ENCODE data around the gene CD302. TPM values are rescaled to one million over a fixed set of nuclear protein-coding genes. Genes with fewer than 3 reads are reported as not detected.
A peak's percentile ranks its signal among the peaks of the same experiment; 100 is the strongest.
"Not testable (repeated sequence)": the region's sequence is repeated elsewhere in the genome, so short reads cannot be mapped to it uniquely, and the experiment has no call there.

Gene CD302
- total RNA-seq: 18.1 TPM
- 10 to 100 TPM; 10.8 to 19.2 (median 14.2) TPM for polyA plus RNA-seq (ENCODE audit: insufficient read depth in 1 of 8, insufficient read length in 8 of 8, low replicate concordance in 1 of 8)
- long read RNA-seq, donor 1, partial matches to known transcripts: 0 of 4 reads
- long read RNA-seq, donor 1, other reads (novel, unspliced or antisense): 0 of 4 reads
- long read RNA-seq, donor 2, partial matches to known transcripts: 0 of 2 reads
- long read RNA-seq, donor 2, other reads (novel, unspliced or antisense): 0 of 2 reads
- long read RNA-seq, donor 3, transcript CD302-201 (6 exons, 3,741 nt): major isoform, 7 of 8 reads
- long read RNA-seq, donor 3, partial matches to known transcripts: 0 of 8 reads
- long read RNA-seq, donor 3, other reads (novel, unspliced or antisense): 0 of 8 reads
- long read RNA-seq, donor 4, transcript CD302-201 (6 exons, 3,741 nt): major isoform, 6 of 7 reads
- long read RNA-seq, donor 4, partial matches to known transcripts: 0 of 7 reads
- long read RNA-seq, donor 4, other reads (novel, unspliced or antisense): 0 of 7 reads
- long read RNA-seq, donor 5, transcript CD302-201 (6 exons, 3,741 nt): major isoform, 20 of 25 reads
- long read RNA-seq, donor 5, partial matches to known transcripts: 0 of 25 reads
- long read RNA-seq, donor 5, other reads (novel, unspliced or antisense): 0 of 25 reads
- long read RNA-seq, donor 6, transcript CD302-201 (6 exons, 3,741 nt): major isoform, 18 of 18 reads
- long read RNA-seq, donor 6, partial matches to known transcripts: 0 of 18 reads
- long read RNA-seq, donor 6, other reads (novel, unspliced or antisense): 0 of 18 reads
- long read RNA-seq, donor 7, transcript CD302-201 (6 exons, 3,741 nt): major isoform, 11 of 13 reads
- long read RNA-seq, donor 7, partial matches to known transcripts: 0 of 13 reads
- long read RNA-seq, donor 7, other reads (novel, unspliced or antisense): 0 of 13 reads
- long read RNA-seq, donor 8, transcript CD302-201 (6 exons, 3,741 nt): major isoform, 7 of 8 reads
- long read RNA-seq, donor 8, partial matches to known transcripts: 0 of 8 reads
- long read RNA-seq, donor 8, other reads (novel, unspliced or antisense): 0 of 8 reads
- long read RNA-seq, donor 9, partial matches to known transcripts: 0 of 4 reads
- long read RNA-seq, donor 9, other reads (novel, unspliced or antisense): 0 of 4 reads
- long read RNA-seq, donor 10, transcript CD302-201 (6 exons, 3,741 nt): major isoform, 8 of 11 reads
- long read RNA-seq, donor 10, partial matches to known transcripts: 0 of 11 reads
- long read RNA-seq, donor 10, other reads (novel, unspliced or antisense): 0 of 11 reads
- long read RNA-seq, donor 11, transcript CD302-201 (6 exons, 3,741 nt): major isoform, 6 of 7 reads
- long read RNA-seq, donor 11, partial matches to known transcripts: 0 of 7 reads
- long read RNA-seq, donor 11, other reads (novel, unspliced or antisense): 0 of 7 reads

DNA sequence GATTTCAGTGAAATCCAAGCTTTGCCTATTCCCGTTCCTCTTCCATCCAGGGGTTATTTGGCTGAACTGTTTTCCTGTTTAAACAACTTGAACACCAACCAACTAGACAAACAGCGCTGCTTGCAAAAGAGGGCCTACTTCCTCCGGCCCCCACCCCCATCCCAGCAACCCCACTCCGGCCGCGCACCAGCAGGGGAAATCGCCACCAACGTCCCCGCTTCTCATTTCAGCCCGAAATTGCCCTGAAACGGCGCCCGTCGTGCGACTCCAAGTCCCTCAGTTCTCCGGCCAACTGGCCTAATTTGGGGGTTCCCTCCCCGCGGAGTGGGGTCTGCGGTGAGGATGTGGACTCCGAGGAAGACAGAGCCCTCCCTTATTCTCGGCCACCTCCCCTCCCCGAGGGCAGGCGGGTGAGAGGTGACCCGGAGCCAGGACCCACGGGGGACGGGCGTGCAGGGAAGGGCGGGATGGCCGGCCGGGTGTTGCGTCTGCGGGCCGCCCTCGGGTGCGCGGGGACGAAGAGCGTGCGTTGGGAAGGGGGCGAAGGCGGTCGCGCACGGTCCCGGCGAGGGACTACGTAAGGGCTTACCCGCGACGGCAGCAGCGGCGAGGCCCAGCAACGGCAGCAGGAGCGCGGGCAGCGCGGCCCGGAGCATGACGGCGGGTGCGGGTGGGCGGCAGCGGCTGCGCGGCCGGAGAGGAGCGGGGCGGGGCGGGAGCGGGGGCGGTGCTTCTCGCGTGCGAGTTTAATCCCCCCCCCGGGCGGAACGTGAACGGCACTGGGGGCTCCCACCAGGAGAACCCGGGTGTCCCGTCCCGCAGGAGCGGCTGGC lies at the start of gene CD302:
Gene CD302, minus strand, starts transcription at position 666 of the 833 bp plus-strand sequence. Its CDS starts 10 bp downstream, at position 656.
- Histone ChIP-seq H3K36me3 (ENCODE audit: control insufficient read depth, insufficient read depth, low read length) (no peaks in the 10 kb centered on the region), H3K9me3 (replicated peaks; ENCODE audit: control insufficient read depth, low read depth, low read length) (no peaks in the 10 kb centered on the region), H3K4me3 (ENCODE audit: low read length) (peak within 1 kb of the TSS; percentile 61), H3K27me3 (ENCODE audit: control insufficient read depth, insufficient read depth, low read length) (no peaks in the 10 kb centered on the region), H3K27ac (ENCODE audit: low read length) (peak within 1 kb of the TSS; percentile 83), H3K4me1 (ENCODE audit: control insufficient read depth, insufficient read depth, low read length) (peaks cover 4% of the 10 kb centered on the region)
- under 1% methylated on average over 63 of the region's 82 CpGs for WGBS (ENCODE audit: insufficient coverage)
- peak; percentile 83 for DNase-seq

DNA sequence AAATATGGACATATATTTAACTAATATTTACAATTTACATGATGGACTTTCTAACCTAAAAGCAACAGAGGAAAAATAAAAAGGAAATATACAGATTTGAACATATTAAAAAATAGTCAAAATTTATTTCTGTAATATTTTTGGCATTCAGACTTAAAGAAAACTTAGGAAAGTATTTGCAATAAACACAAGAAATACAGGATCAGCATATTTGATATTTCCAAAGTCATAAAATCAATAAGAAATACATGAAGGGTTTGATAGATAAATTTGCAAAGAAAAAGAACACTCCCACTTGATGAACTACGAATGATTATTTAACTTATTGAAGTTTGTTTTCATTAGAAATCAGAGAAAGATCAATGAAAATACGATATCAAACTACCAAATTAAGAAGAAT lies 48.6 kb upstream of the CD302 start:
- H3K27me3 ChIP-seq (ENCODE audit: control insufficient read depth, insufficient read depth, low read length): no peaks in the 10 kb centered on the region
- DNase-seq: no peak
- H3K9me3 ChIP-seq (replicated peaks; ENCODE audit: control insufficient read depth, low read depth, low read length): no peaks in the 10 kb centered on the region
- no CpG with 5 or more reads among the region's 2 CpGs for WGBS (ENCODE audit: insufficient coverage)
- no peaks in the 10 kb centered on the region for H3K36me3 ChIP-seq (ENCODE audit: control insufficient read depth, insufficient read depth, low read length)
- H3K27ac ChIP-seq (ENCODE audit: low read length): no peak overlapping the region
- no peaks in the 10 kb centered on the region for H3K4me1 ChIP-seq (ENCODE audit: control insufficient read depth, insufficient read depth, low read length)
- H3K4me3 ChIP-seq (ENCODE audit: low read length): no peak overlapping the region

DNA sequence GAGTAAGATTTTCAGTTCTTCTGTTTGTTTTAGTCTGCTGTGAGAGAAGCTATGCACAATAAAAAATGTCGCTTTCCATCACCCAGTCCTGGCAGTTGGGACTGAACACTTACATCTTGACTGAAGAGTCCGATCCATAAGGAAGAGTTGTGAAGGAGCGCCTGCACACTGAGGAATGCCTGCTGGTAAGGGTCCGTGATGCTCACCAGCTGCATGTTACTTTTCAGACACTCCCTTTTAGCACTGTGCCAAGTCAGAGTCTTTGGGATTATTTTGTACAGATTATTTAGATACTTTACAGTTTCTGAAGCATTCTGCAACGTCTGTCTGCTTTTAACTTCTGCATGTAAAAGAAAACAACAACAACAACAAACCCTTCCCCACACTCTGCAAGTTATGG lies 42.6 kb upstream of the CD302 start:
- H3K4me3 ChIP-seq (ENCODE audit: low read length): no peak overlapping the region
- H3K27ac ChIP-seq (ENCODE audit: low read length): no peak overlapping the region
- H3K9me3 ChIP-seq (replicated peaks; ENCODE audit: control insufficient read depth, low read depth, low read length): no peaks in the 10 kb centered on the region
- no peaks in the 10 kb centered on the region for H3K4me1 ChIP-seq (ENCODE audit: control insufficient read depth, insufficient read depth, low read length)
- no peaks in the 10 kb centered on the region for H3K27me3 ChIP-seq (ENCODE audit: control insufficient read depth, insufficient read depth, low read length)
- 80% methylated on average over 2 of the region's 5 CpGs for WGBS (ENCODE audit: insufficient coverage)
- no peak for DNase-seq
- H3K36me3 ChIP-seq (ENCODE audit: control insufficient read depth, insufficient read depth, low read length): no peaks in the 10 kb centered on the region

GRCh38 chr2:159832858-159833257 lies 34.9 kb upstream of the CD302 start:
- peak; percentile 14 for DNase-seq
- Histone ChIP-seq H3K4me1 (ENCODE audit: control insufficient read depth, insufficient read depth, low read length) (no peaks in the 10 kb centered on the region), H3K36me3 (ENCODE audit: control insufficient read depth, insufficient read depth, low read length) (no peaks in the 10 kb centered on the region)

GRCh38 chr2:159832026-159832425 lies 34.0 kb upstream of the CD302 start:
- Histone ChIP-seq H3K27ac (ENCODE audit: low read length) (no peak overlapping the region), H3K36me3 (ENCODE audit: control insufficient read depth, insufficient read depth, low read length) (no peaks in the 10 kb centered on the region), H3K4me1 (ENCODE audit: control insufficient read depth, insufficient read depth, low read length) (no peaks in the 10 kb centered on the region), H3K27me3 (ENCODE audit: control insufficient read depth, insufficient read depth, low read length) (no peaks in the 10 kb centered on the region), H3K4me3 (ENCODE audit: low read length) (no peak overlapping the region), H3K9me3 (replicated peaks; ENCODE audit: control insufficient read depth, low read depth, low read length) (no peaks in the 10 kb centered on the region)
- no peak for DNase-seq
- WGBS (ENCODE audit: insufficient coverage): 78% methylated on average over 4 of the region's 7 CpGs

More at GRCh38 chr2:159832858-159833257, 34.9 kb upstream of the CD302 start:
- Histone ChIP-seq H3K9me3 (replicated peaks; ENCODE audit: control insufficient read depth, low read depth, low read length) (no peaks in the 10 kb centered on the region), H3K27me3 (ENCODE audit: control insufficient read depth, insufficient read depth, low read length) (no peaks in the 10 kb centered on the region), H3K4me3 (ENCODE audit: low read length) (no peak overlapping the region), H3K27ac (ENCODE audit: low read length) (no peak overlapping the region)

- WGBS (ENCODE audit: insufficient coverage): no CpG with 5 or more reads among the region's 1 CpG
- Histone ChIP-seq H3K4me1 (ENCODE audit: control insufficient read depth, insufficient read depth, low read length) (no peaks in the 10 kb centered on the region), H3K36me3 (ENCODE audit: control insufficient read depth, insufficient read depth, low read length) (no peaks in the 10 kb centered on the region), H3K27me3 (ENCODE audit: control insufficient read depth, insufficient read depth, low read length) (no peaks in the 10 kb centered on the region), H3K27ac (ENCODE audit: low read length) (no peak overlapping the region), H3K9me3 (replicated peaks; ENCODE audit: control insufficient read depth, low read depth, low read length) (no peaks in the 10 kb centered on the region), H3K4me3 (ENCODE audit: low read length) (no peak overlapping the region)
- no peak for DNase-seq
These were observed 31.4 kb upstream of the CD302 start for GRCh38 chr2:159829376-159829775.

DNA sequence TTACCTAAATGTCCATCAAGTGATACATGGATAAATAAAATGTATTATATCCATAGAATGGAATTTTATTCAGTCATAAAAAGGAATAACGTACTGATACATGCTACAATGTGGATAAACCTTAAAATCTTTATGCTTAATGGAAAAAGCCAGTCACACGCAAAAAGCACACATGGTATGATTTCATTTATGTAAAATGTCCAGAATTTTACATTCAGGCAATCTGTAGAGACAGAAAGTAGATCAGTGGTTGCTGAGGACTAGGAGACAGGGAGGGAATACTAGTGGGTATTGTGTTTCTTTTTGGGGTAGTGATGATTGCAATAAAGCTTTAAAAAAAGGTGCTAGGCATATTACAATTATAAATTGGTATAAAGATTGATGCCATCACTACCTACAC lies 30.7 kb upstream of the CD302 start:
- Histone ChIP-seq H3K9me3 (replicated peaks; ENCODE audit: control insufficient read depth, low read depth, low read length) (no peaks in the 10 kb centered on the region), H3K4me1 (ENCODE audit: control insufficient read depth, insufficient read depth, low read length) (no peaks in the 10 kb centered on the region), H3K27ac (ENCODE audit: low read length) (no peak overlapping the region), H3K36me3 (ENCODE audit: control insufficient read depth, insufficient read depth, low read length) (no peaks in the 10 kb centered on the region), H3K27me3 (ENCODE audit: control insufficient read depth, insufficient read depth, low read length) (no peaks in the 10 kb centered on the region), H3K4me3 (ENCODE audit: low read length) (no peak overlapping the region)
- no CpG with 5 or more reads among the region's 2 CpGs for WGBS (ENCODE audit: insufficient coverage)
- peak; percentile 75 for DNase-seq

- not testable (repeated sequence) for H3K36me3 ChIP-seq (ENCODE audit: control insufficient read depth, insufficient read depth, low read length); H3K27ac ChIP-seq (ENCODE audit: low read length); H3K9me3 ChIP-seq (replicated peaks; ENCODE audit: control insufficient read depth, low read depth, low read length); H3K27me3 ChIP-seq (ENCODE audit: control insufficient read depth, insufficient read depth, low read length); DNase-seq; H3K4me1 ChIP-seq (ENCODE audit: control insufficient read depth, insufficient read depth, low read length); H3K4me3 ChIP-seq (ENCODE audit: low read length)
- WGBS (ENCODE audit: insufficient coverage): 87% methylated on average over 3 of the region's 4 CpGs
These were observed 24.4 kb upstream of the CD302 start for GRCh38 chr2:159822478-159822833.

GRCh38 chr2:159821775-159822477 lies 23.9 kb upstream of the CD302 start:
- not testable (repeated sequence) for DNase-seq; H3K9me3 ChIP-seq (replicated peaks; ENCODE audit: control insufficient read depth, low read depth, low read length); H3K4me3 ChIP-seq (ENCODE audit: low read length); H3K4me1 ChIP-seq (ENCODE audit: control insufficient read depth, insufficient read depth, low read length); H3K36me3 ChIP-seq (ENCODE audit: control insufficient read depth, insufficient read depth, low read length); H3K27ac ChIP-seq (ENCODE audit: low read length); H3K27me3 ChIP-seq (ENCODE audit: control insufficient read depth, insufficient read depth, low read length)
- 41% methylated on average over 8 of the region's 11 CpGs for WGBS (ENCODE audit: insufficient coverage)

Data from muscle of leg (tissue), 16 donors.